Activated CD4-positive, alpha-beta T cell treated with anti-CD3 and anti-CD28 coated beads for 24 hours (primary cell): ENCODE measurements around the gene SARDH.

Source experiments
- DNase-seq, 2 donors: peaks; one replicate each; pipeline ENCODE4 v3.0.0-alpha.2; 2020; ENCODE audit warnings: low read depth in 2 of 2

SARDH gene

GRCh38 chr9:133647148-133647547 lies 91.0 kb downstream of the SARDH start:
- DNase-seq, result no peak

DNA sequence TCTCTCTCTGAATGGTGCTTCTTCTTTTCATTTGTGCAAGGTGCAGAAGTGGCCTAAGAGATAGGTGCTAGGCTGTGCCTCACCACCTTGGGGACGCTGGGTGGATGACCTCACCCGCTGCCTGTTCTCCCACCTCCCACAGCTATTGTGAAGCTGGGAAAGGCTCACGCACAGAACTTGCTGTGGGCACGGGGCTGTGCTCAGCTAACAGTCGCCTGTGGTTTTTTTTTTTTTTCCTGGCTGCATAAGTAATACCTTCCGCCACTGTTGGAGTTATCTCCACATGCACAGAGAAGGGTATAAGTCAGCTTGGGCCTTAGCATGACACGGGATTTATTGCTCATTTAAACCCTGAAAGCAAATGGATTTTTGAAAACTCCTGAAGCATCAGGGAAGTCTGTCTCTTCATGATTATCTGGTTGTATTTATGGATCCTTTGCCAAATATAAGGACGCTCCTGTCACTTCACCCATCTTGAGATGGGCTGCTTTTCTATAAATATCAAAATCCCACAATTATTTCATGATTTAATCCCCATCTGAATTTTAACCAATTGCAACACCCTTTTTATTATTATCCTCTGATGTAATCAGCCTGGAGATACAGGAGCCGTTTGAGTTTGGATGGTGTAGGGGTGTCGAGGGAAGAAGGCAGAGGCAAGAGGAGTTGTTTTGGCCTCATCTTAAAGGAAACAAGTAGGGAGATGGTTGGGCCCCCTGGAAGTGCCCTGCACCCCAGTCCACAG lies 93.0 kb downstream of the SARDH start:
- DNase-seq, result no peak

DNA sequence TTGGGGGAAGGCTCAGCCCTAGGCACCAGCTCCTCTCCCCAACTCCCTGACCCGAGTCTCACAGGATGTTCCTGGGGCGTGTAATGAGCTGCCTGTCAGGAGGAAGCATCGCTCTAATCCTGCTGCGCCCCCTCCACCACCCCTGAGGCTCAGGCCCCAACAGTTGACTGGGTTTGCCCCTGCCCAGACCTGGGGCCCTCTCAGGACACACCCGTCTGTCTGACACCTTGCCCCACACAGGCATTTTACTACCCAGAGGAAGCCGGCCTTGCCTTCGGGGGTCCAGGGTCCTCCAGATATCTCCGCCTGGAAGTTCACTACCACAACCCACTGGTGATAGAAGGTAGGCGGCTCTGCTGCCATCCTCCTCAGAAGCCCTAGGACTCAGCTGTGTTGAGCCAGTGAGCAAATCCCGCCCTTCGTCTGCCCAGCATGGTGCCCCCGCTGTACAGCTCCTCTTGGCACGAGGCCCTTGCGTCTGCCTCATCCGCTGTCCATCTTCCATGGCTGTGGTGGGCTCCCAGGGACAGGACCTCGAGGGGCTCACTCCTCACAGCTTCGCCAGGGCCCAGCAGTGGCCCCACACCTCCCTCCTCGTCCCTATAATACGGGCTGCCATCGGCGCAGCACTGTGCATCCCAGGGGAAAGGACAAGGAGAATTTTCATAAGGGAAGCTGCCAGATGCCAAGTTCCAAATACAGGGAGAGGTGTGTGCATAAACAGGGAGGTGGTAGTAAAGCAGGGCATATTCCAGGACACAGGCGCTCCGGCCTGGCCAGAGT lies 94.0 kb downstream of the SARDH start:
- DNase-seq, result no peak

DNA sequence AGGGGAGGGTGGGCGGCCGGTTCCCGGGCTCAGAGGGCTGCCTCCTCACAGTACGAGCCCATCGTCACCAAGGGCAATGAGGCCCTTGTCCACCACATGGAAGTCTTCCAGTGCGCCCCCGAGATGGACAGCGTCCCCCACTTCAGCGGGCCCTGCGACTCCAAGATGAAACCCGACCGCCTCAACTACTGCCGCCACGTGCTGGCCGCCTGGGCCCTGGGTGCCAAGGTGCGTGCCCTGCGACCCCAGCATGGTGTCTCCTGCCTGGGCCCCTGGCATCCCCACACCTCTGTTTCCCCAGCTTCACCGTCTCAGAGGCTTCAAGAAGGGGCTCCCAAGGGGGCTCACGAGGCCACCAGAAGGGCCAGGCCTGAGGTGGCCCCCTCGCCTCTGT lies 94.8 kb downstream of the SARDH start:
- DNase-seq, result no peak

DNA sequence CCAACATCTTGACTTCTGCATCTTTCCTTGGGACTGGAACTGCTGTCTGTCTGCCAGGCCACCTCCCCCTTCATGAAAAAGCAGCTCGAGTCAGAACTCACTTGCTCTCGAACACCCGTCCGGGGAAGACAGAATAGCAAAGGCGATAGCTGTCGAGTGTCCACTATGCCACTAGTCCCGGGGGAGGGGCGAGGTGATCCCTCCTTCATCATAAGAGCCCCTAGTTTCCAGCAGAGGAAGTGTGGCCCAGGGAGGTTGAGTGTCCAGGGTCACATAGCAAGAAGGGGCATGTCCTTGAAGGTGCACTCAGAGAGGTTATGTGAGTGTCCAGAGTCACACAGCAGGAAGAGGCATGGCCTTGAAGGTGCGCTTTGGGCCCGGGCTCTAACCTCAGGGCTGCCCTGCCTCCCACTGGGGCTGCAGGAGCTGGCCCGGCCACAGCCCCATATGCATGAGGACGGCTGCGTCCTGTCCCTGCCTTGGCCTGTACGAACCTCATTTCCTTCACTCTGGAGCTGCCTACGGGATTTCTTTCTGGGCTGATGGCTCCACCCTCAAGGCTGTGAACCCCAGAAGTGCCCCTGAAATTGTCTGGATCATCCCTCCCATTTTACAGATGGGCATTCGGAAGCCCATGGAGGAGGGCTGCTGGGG lies 95.3 kb downstream of the SARDH start:
- no peak for DNase-seq

GRCh38 chr9:133641861-133642595 lies 96.1 kb downstream of the SARDH start:
- DNase-seq, result no peak

- no peak for DNase-seq
Measured at GRCh38 chr9:133641396-133641655, 96.8 kb downstream of the SARDH start.

GRCh38 chr9:133640580-133641395 lies 97.4 kb downstream of the SARDH start:
- no peak for DNase-seq

- no peak for DNase-seq
Measured at GRCh38 chr9:133640160-133640559, 98.0 kb downstream of the SARDH start.

GRCh38 chr9:133639613-133640012 lies 98.5 kb downstream of the SARDH start:
- no peak for DNase-seq

GRCh38 chr9:133638711-133639110 lies 99.4 kb downstream of the SARDH start:
- DNase-seq, result no peak

- DNase-seq, result no peak
Measured at GRCh38 chr9:133638076-133638475, 100.1 kb downstream of the SARDH start.

- no peak for DNase-seq
Measured at GRCh38 chr9:133637451-133638055, 100.6 kb downstream of the SARDH start.

DNA sequence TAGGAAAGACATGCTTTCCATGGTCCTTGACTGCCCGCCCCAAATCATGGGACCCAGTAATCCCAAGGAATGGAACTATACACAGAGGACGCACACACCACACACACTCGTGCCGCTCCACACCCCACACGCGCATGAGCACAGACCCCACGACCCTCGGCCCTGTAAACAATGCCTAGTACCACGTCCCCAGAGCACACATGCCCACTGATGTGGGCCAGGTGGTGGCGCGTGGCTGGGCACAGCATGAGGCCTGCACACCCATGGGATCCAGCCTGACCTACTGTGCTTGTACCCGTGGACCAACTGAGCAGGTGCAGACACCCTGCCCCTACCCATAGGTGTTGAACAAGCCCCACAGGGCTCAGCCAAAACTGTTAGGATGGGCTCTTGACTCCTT lies 101.2 kb downstream of the SARDH start:
- no peak for DNase-seq

- DNase-seq, result no peak
Measured at GRCh38 chr9:133635533-133636531, 102.3 kb downstream of the SARDH start, which contains the start of gene DBH. TSS of gene DBH (plus strand) at chr9:133636363. CDS start at chr9:133636372, 9 bp downstream.

- no peak for DNase-seq
Measured at GRCh38 chr9:133635098-133635497, 103.1 kb downstream of the SARDH start.

- DNase-seq, result no peak
Measured at GRCh38 chr9:133634081-133634691, 104.0 kb downstream of the SARDH start.

- no peak for DNase-seq
Measured at GRCh38 chr9:133633681-133634080, 104.5 kb downstream of the SARDH start.
